ENCODE measurements around the gene ARHGAP4. TPM values are rescaled to one million over a fixed set of nuclear protein-coding genes. Genes with fewer than 3 reads are reported as not detected.

ARHGAP4 gene
- total RNA-seq, 6 donors from 2014 or later = 33.4 to 353 (median 82.6) TPM

DNA sequence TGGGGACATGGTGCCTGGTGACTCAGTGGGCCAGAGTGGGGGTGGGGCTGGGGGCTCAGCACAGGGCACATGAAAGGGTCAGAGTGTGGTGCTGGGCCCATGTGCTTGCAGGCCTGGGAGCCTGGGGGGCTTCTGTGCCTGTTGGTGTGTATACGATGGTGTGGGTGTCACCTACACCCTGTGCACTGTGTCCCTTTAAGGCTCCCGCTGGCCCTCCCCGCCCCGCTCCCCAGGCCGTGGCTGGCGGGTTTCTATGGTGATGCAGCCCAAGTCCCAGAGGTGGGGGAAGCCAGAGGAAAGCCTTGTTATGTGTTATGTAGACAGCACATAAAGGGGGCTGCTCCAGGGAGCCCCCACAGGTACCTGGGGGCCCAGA is 45.6 kb downstream of the ARHGAP4 start:
- TF ChIP-seq EP300 (IDR thresholded peaks at IDR 0.05) = no peak
- TF ChIP-seq POLR2A (IDR thresholded peaks at IDR 0.05) = no peak
- TF ChIP-seq, protein P1, sequence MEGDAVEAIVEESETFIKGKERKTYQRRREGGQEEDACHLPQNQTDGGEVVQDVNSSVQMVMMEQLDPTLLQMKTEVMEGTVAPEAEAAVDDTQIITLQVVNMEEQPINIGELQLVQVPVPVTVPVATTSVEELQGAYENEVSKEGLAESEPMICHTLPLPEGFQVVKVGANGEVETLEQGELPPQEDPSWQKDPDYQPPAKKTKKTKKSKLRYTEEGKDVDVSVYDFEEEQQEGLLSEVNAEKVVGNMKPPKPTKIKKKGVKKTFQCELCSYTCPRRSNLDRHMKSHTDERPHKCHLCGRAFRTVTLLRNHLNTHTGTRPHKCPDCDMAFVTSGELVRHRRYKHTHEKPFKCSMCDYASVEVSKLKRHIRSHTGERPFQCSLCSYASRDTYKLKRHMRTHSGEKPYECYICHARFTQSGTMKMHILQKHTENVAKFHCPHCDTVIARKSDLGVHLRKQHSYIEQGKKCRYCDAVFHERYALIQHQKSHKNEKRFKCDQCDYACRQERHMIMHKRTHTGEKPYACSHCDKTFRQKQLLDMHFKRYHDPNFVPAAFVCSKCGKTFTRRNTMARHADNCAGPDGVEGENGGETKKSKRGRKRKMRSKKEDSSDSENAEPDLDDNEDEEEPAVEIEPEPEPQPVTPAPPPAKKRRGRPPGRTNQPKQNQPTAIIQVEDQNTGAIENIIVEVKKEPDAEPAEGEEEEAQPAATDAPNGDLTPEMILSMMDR (IDR thresholded peaks at IDR 0.05) = no peak
- no peak for TF ChIP-seq POLR2AphosphoS5 (IDR thresholded peaks at IDR 0.05)
- H3K4me1 ChIP-seq = peaks cover 0 to 4% (median 2%) of the 10 kb centered on the region in 4 donors
- no peak overlapping the region for H3K27ac ChIP-seq
- no peak for ATAC-seq (ENCODE audit: low FRiP score in 2 of 2)
- DNase-seq = no peak
- WGBS, 2 donors = 24% methylated on average over 6 of the region's 6 CpGs; no CpG with 5 or more reads in 1 of the 2 donors
- H3K36me3 ChIP-seq = no peaks in the 10 kb centered on the region
- H3K27me3 ChIP-seq = peaks cover 0 to 46% (median 3%) of the 10 kb centered on the region in 4 donors
- H3K4me3 ChIP-seq = no peak overlapping the region
- H3K9me3 ChIP-seq = no peaks in the 10 kb centered on the region

DNA sequence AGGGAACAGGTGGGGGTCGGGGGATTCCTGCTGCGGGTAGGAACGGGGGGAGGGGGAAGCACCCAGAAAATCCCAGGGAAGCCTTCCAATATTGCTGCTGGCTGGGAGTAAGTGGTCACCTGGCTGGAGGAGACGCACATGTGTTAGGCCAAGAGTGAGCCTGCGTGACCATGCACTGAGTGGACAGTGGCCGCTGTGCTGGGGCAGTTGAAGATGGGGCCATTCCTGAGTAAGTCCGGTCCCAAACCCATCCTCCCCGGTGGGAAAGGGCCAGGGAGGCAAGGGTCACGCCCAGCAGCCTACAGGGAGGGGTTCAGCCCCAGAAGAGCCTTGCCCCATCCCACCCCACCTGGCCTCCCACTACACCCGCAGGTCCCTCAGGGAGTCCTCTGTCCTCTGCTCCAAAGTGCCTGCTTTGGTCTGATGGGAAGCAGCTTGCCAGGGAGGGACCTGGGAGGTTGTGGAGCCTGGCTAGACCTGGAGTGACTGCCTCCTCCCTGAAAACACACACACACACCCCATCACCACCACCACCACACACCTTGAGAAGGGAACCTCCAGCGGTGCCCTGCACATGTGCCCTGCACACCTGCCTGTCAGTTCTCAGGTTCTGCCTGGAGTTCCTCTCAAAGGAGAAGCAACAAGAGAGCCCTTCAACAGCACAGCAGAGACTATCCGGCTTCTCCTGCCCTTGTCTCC is 46.2 kb downstream of the ARHGAP4 start:
- no peak for DNase-seq
- no peak overlapping the region for H3K4me3 ChIP-seq
- 62 to 80% methylated on average over 1 to 12 of the region's 12 CpGs for WGBS, 2 donors
- H3K4me1 ChIP-seq = no peaks in the 10 kb centered on the region
- H3K9me3 ChIP-seq = no peaks in the 10 kb centered on the region
- TF ChIP-seq, protein P1 (IDR thresholded peaks at IDR 0.05) = no peak
- TF ChIP-seq POLR2AphosphoS5 (IDR thresholded peaks at IDR 0.05) (no peak), POLR2A (IDR thresholded peaks at IDR 0.05) (no peak), EP300 (IDR thresholded peaks at IDR 0.05) (no peak)
- no peaks in the 10 kb centered on the region for H3K36me3 ChIP-seq
- peaks cover 0 to 40% (median 2%) of the 10 kb centered on the region in 4 donors for H3K27me3 ChIP-seq
- H3K27ac ChIP-seq = no peak overlapping the region
- ATAC-seq (ENCODE audit: low FRiP score in 2 of 2) = no peak

DNA sequence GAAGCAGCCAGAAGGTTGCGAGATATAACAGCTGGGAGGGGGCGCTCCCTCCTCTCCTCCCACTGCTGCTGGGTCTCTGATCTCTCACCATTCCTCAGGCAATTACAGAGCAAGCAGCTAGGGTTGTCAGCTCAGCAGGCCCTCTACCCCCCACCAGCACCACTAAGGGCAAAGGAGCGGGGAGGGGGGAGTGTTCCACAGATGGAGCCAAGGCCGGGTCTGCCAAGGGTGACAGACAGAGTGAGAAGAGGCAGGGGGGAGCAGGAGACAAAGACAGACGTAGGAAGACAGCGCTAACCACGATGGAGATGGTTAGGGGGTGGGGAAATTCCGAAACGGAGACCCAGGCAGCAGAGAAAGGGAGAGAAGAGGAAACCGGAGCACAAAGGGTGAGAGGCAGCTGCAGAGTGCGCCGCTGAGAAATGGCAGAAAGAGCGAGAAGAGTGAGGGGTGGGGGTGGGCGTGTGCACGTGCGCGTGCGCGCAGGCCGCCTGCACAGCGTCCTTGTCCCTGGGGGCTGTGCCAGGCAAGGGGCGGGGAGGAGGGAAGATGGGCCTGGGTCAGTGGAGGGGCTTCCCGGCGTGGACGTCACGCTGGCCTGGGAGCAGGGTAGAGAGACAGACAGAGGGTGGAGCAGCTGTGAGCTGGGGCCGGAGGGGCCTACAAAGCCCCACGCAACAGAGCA is 47.0 kb downstream of the ARHGAP4 start:
- WGBS, 2 donors = 8 to 25% methylated on average over 12 to 28 of the region's 28 CpGs
- no peaks in the 10 kb centered on the region for H3K4me1 ChIP-seq
- no peaks in the 10 kb centered on the region for H3K9me3 ChIP-seq
- ATAC-seq (ENCODE audit: low FRiP score in 2 of 2) (no peak), DNase-seq (no peak)
- peaks cover 0 to 34% (median 0%) of the 10 kb centered on the region in 4 donors for H3K27me3 ChIP-seq
- TF ChIP-seq EP300 (IDR thresholded peaks at IDR 0.05) = no peak
- no peak for TF ChIP-seq POLR2AphosphoS5 (IDR thresholded peaks at IDR 0.05)
- TF ChIP-seq POLR2A (IDR thresholded peaks at IDR 0.05) = no peak
- TF ChIP-seq, protein P1 (IDR thresholded peaks at IDR 0.05) = no peak
- H3K36me3 ChIP-seq = no peaks in the 10 kb centered on the region
- no peak overlapping the region for H3K4me3 ChIP-seq
- no peak overlapping the region for H3K27ac ChIP-seq

GRCh38 chrX:153878345-153878744 is 47.7 kb downstream of the ARHGAP4 start:
- H3K9me3 ChIP-seq = no peaks in the 10 kb centered on the region
- TF ChIP-seq EP300 (IDR thresholded peaks at IDR 0.05) (no peak), POLR2AphosphoS5 (IDR thresholded peaks at IDR 0.05) (no peak), POLR2A (IDR thresholded peaks at IDR 0.05) (no peak)
- TF ChIP-seq, protein P1 (IDR thresholded peaks at IDR 0.05) = no peak
- no peaks in the 10 kb centered on the region for H3K4me1 ChIP-seq
- H3K27ac ChIP-seq = no peak overlapping the region
- no peak overlapping the region for H3K4me3 ChIP-seq
- no peak for ATAC-seq (ENCODE audit: low FRiP score in 2 of 2)
- H3K27me3 ChIP-seq = peaks cover 0 to 33% (median 0%) of the 10 kb centered on the region in 4 donors
- DNase-seq = no peak
- no peaks in the 10 kb centered on the region for H3K36me3 ChIP-seq
- 35 to 53% methylated on average over 5 of the region's 5 CpGs for WGBS, 2 donors

Measured in upper lobe of left lung (tissue), 6 donors.